NCI-H82 (cell line): ENCODE data around the gene ABLIM3.

ENCODE experiments used
- DNase-seq: peaks from one replicate; lab custom pipeline; 2025; lab: John Stamatoyannopoulos, UW

Gene ABLIM3

GRCh38 chr5:149282027-149282965 lies 141.0 kb downstream of the ABLIM3 start:
- DNase-seq = no peak

- DNase-seq = no peak
These were observed 141.7 kb downstream of the ABLIM3 start for GRCh38 chr5:149282966-149283332.

GRCh38 chr5:149283626-149284480 lies 142.6 kb downstream of the ABLIM3 start:
- no peak for DNase-seq

- peak; percentile 23 for DNase-seq
These were observed 143.2 kb downstream of the ABLIM3 start for GRCh38 chr5:149284501-149284900.

- DNase-seq = no peak
These were observed 143.9 kb downstream of the ABLIM3 start for GRCh38 chr5:149285153-149285552.

GRCh38 chr5:149288436-149288835 lies 147.1 kb downstream of the ABLIM3 start:
- no peak for DNase-seq

GRCh38 chr5:149289301-149289700 lies 148.0 kb downstream of the ABLIM3 start:
- DNase-seq = no peak

- DNase-seq = peak; percentile 10
These were observed 153.9 kb downstream of the ABLIM3 start for GRCh38 chr5:149294872-149295829.

GRCh38 chr5:149297340-149298025 lies 156.2 kb downstream of the ABLIM3 start:
- DNase-seq = no peak

- DNase-seq = no peak
These were observed 156.9 kb downstream of the ABLIM3 start for GRCh38 chr5:149298163-149298562.

GRCh38 chr5:149298842-149299404 lies 157.6 kb downstream of the ABLIM3 start:
- DNase-seq = no peak

- no peak for DNase-seq
These were observed 158.3 kb downstream of the ABLIM3 start for GRCh38 chr5:149299451-149300054.

GRCh38 chr5:149300441-149300840 lies 159.1 kb downstream of the ABLIM3 start:
- DNase-seq = no peak

GRCh38 chr5:149301049-149301743 lies 159.9 kb downstream of the ABLIM3 start:
- no peak for DNase-seq

GRCh38 chr5:149301744-149302380 lies 160.6 kb downstream of the ABLIM3 start:
- DNase-seq = no peak

GRCh38 chr5:149302641-149303040 lies 161.3 kb downstream of the ABLIM3 start:
- DNase-seq = no peak

GRCh38 chr5:149303210-149303609 lies 161.9 kb downstream of the ABLIM3 start:
- DNase-seq = no peak

- no peak for DNase-seq
These were observed 163.1 kb downstream of the ABLIM3 start for GRCh38 chr5:149304195-149305078.
